HCT116 (cell line): ENCODE data around the gene RMP24.
"Not testable (repeated sequence)": the region's sequence is repeated elsewhere in the genome, so short reads cannot be mapped to it uniquely, and the experiment has no call there.

Source experiments
- ATAC-seq: fragments of 200-7000 bp; cut with Tn5 transposase; 2 replicates; pipeline ENCODE4 v1.9.1; 2020; ENCODE audit warnings: mild to moderate bottlenecking, moderate library complexity
- BruUV-seq: library from RNA; stranded (reverse); fragments of 400-500 nt; replicated peaks from 2 replicates; lab custom pipeline; 2021; lab: Mats Ljungman, UMichigan
- CTCF ChIA-PET: fragments of 300-600 bp; sonication (Branson Sonifier 250); formaldehyde crosslinking; loops from one replicate; lab custom pipeline; 2021; ENCODE audit warnings: antibody characterized with exemption; lab: Charles Lee
- POLR2A ChIA-PET: fragments of 300-600, 350-600 bp; sonication (Branson Sonifier 250); formaldehyde crosslinking; loops from one replicate; lab custom pipeline; 2021; ENCODE audit warnings: antibody characterized with exemption; lab: Charles Lee
- RAD21 ChIA-PET, 2 experiments: fragments of 300-600 bp; sonication (Branson Sonifier 250); formaldehyde crosslinking; loops; one replicate each; lab custom pipeline; 2023; ENCODE audit warnings: low total read pairs in 2 of 2; ENCODE audit not compliant: uncharacterized antibody in 2 of 2, unreplicated experiment in 2 of 2, low non-redundant PET in 1 of 2; lab: Charles Lee
- DNase-seq: peaks from one replicate; pipeline ENCODE4 v3.0.0-alpha.2; 2010; ENCODE audit warnings: low read depth, low spot score
- H2AFZ ChIP-seq: fragments of 200-600 bp; shearing (Covaris generic), sonication (generic); 2 replicates; pipeline ENCODE4 v1.6.1; 2017; ENCODE audit warnings: low read depth, mixed run types, mixed read lengths, antibody characterized with exemption, low read length; ENCODE audit not compliant: poor library complexity, severe bottlenecking
- H3K27ac ChIP-seq: 2 replicates; pipeline ENCODE4 v1.5.1; 2012; ENCODE audit warnings: low read depth, low read length
- H3K27me3 ChIP-seq: fragments of 200-600 bp; sonication (generic); 2 replicates; pipeline ENCODE4 v1.6.1; 2016; ENCODE audit warnings: mixed run types, low read length, mixed read lengths; ENCODE audit not compliant: insufficient read depth
- H3K36me3 ChIP-seq, 2 experiments: fragments of 200-500 bp in 1 of 2; fragments of 200-600 bp in 1 of 2; sonication (Bioruptor generic) in 1 of 2; sonication (generic) in 1 of 2; 2 replicates each; pipeline versions ENCODE4 v1.5.1 to v1.6.1; 2014 to 2016; ENCODE audit warnings: low read length in 2 of 2, inconsistent platforms in 1 of 2, mixed read lengths in 1 of 2, mixed run types in 1 of 2; ENCODE audit not compliant: insufficient read depth in 2 of 2, control insufficient read depth in 1 of 2
- H3K4me1 ChIP-seq, 2 experiments: fragments of 200-600 bp in 1 of 2; sonication (generic) in 1 of 2; 2 replicates each; pipeline versions ENCODE4 v1.5.1 to v1.6.1; 2012 to 2017; ENCODE audit warnings: low read length in 2 of 2, inconsistent platforms in 1 of 2, mild to moderate bottlenecking in 1 of 2, mixed read lengths in 1 of 2, mixed run types in 1 of 2, moderate library complexity in 1 of 2; ENCODE audit not compliant: insufficient read depth in 2 of 2, control insufficient read depth in 1 of 2
- H3K4me2 ChIP-seq: fragments of 200-600 bp; sonication (generic); 2 replicates; pipeline ENCODE4 v1.6.1; 2017; ENCODE audit warnings: mixed run types, low read length, mixed read lengths
- H3K4me3 ChIP-seq, 2 experiments: fragments of 200-600 bp in 1 of 2; sonication (generic) in 1 of 2; replicated peaks in 1 of 2; 2 replicates each; pipeline ENCODE4 v1.5.1; 2011 to 2016; ENCODE audit warnings: low read length in 2 of 2, control low read depth in 1 of 2, low read depth in 1 of 2, mild to moderate bottlenecking in 1 of 2, mixed read lengths in 1 of 2, mixed run types in 1 of 2
- H3K79me2 ChIP-seq: fragments of 200-600 bp; sonication (generic); 2 replicates; pipeline ENCODE4 v1.6.1; 2017; ENCODE audit warnings: mild to moderate bottlenecking, mixed run types, low read length, moderate library complexity, mixed read lengths; ENCODE audit not compliant: insufficient read depth
- H3K9ac ChIP-seq: fragments of 200-600 bp; sonication (generic); 2 replicates; pipeline ENCODE4 v1.6.1; 2016; ENCODE audit warnings: low read length, mixed read lengths
- H3K9me2 ChIP-seq: fragments of 200-600 bp; sonication (generic), shearing (Covaris generic); 2 replicates; pipeline ENCODE4 v1.6.1; 2017; ENCODE audit warnings: mixed run types, mild to moderate bottlenecking, moderate library complexity; ENCODE audit not compliant: insufficient read depth
- H3K9me3 ChIP-seq, 2 experiments: fragments of 200-500 bp in 1 of 2; fragments of 200-600 bp in 1 of 2; sonication (Bioruptor generic) in 1 of 2; sonication (generic) in 1 of 2; 2 replicates each; pipeline ENCODE4 v1.6.1; 2014 to 2017; ENCODE audit warnings: low read length in 2 of 2, mixed read lengths in 2 of 2, inconsistent platforms in 1 of 2, low read depth in 1 of 2, mild to moderate bottlenecking in 1 of 2, mixed run types in 1 of 2, moderate library complexity in 1 of 2; ENCODE audit not compliant: control insufficient read depth in 1 of 2, insufficient read depth in 1 of 2
- H4K20me1 ChIP-seq: fragments of 200-600 bp; sonication (generic), shearing (Covaris generic); 2 replicates; pipeline ENCODE4 v1.6.1; 2017; ENCODE audit warnings: mixed run types, mild to moderate bottlenecking, moderate library complexity; ENCODE audit not compliant: insufficient read depth
- CBX3 ChIP-seq: IDR thresholded peaks from 2 replicates; pipeline ENCODE4 v1.6.1; 2012; ENCODE audit warnings: low read depth
- ELF1 ChIP-seq: IDR thresholded peaks from 2 replicates; pipeline ENCODE4 v1.6.1; 2012; ENCODE audit warnings: low read depth, borderline replicate concordance
- EZH2 ChIP-seq: fragments of 200-600 bp; sonication (generic); IDR thresholded peaks from 2 replicates; pipeline ENCODE4 v1.6.1; 2017; ENCODE audit warnings: antibody characterized with exemption, mixed run types
- EZH2phosphoT487 ChIP-seq: fragments of 200-600 bp; IDR thresholded peaks from 2 replicates; pipeline ENCODE4 v1.6.1; 2018; ENCODE audit warnings: antibody characterized with exemption, borderline replicate concordance
- FOSL1 ChIP-seq: IDR thresholded peaks from 2 replicates; pipeline ENCODE4 v1.6.1; 2012; ENCODE audit warnings: low read depth
- JUND ChIP-seq: IDR thresholded peaks from 2 replicates; pipeline ENCODE4 v1.6.1; 2012
- POLR2A ChIP-seq: IDR thresholded peaks from 2 replicates; pipeline ENCODE4 v1.7.0; 2011; ENCODE audit warnings: borderline replicate concordance; ENCODE audit not compliant: insufficient read depth, insufficient read length; ENCODE audit errors: extremely low read depth
- POLR2AphosphoS5 ChIP-seq: IDR thresholded peaks from 2 replicates; pipeline ENCODE4 v1.6.1; 2011; ENCODE audit warnings: mild to moderate bottlenecking, low read depth, low read length, moderate library complexity
- RAD21 ChIP-seq: IDR thresholded peaks from 2 replicates; pipeline ENCODE4 v1.6.1; 2012; ENCODE audit warnings: low read depth, mild to moderate bottlenecking
- intact Hi-C: fragments of 100-400 bp; cut with micrococcal nuclease; formaldehyde crosslinking; loops from 2 replicates; pipeline ENCODE4 v1.10.0; 2022
- TF ChIP-seq, protein P1 (sequence below): IDR thresholded peaks from 2 replicates; pipeline ENCODE4 v1.6.1; 2011; ENCODE audit warnings: mild to moderate bottlenecking, low read length, moderate library complexity; ENCODE audit not compliant: insufficient replicate concordance; ENCODE audit errors: extremely low read depth
- TF ChIP-seq, protein P2 (sequence below): IDR thresholded peaks from 2 replicates; pipeline ENCODE4 v1.6.1; 2012; ENCODE audit warnings: low read depth
- TF ChIP-seq, protein P3 (sequence below): IDR thresholded peaks from 2 replicates; pipeline ENCODE4 v1.6.1; 2012

RMP24 gene

DNA sequence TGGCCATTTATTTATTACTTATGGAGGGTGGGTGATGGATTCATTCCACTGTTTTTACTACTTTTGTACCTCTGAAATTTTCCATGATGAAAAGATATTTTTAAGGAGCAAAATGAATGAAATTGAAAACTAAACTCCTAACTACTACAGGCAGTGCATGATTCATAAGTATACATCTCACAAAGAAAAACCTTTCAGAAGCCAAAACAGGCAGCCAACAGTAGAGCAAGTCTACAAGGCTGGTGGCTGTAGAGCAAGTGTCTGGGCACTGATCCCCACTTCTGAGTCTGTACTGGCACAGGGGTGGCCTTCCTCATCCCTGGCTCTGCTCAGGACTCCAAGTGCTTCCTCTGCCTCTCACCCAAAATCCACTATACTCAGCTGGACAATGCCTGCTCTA is 8.2 kb upstream of the RMP24 start:
- RAD21 ChIA-PET, result no interaction called here
- Histone ChIP-seq H3K4me3 (no peak overlapping the region), H3K4me2 (no peak overlapping the region)
- DNase-seq, result no peak
- CTCF ChIA-PET, result no interaction called here
- no peak for TF ChIP-seq FOSL1
- TF ChIP-seq CBX3, result no peak
- TF ChIP-seq, protein P1, sequence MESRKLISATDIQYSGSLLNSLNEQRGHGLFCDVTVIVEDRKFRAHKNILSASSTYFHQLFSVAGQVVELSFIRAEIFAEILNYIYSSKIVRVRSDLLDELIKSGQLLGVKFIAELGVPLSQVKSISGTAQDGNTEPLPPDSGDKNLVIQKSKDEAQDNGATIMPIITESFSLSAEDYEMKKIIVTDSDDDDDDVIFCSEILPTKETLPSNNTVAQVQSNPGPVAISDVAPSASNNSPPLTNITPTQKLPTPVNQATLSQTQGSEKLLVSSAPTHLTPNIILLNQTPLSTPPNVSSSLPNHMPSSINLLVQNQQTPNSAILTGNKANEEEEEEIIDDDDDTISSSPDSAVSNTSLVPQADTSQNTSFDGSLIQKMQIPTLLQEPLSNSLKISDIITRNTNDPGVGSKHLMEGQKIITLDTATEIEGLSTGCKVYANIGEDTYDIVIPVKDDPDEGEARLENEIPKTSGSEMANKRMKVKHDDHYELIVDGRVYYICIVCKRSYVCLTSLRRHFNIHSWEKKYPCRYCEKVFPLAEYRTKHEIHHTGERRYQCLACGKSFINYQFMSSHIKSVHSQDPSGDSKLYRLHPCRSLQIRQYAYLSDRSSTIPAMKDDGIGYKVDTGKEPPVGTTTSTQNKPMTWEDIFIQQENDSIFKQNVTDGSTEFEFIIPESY, result no peak
- no peak for TF ChIP-seq JUND
- no peak for TF ChIP-seq RAD21
- no peak for TF ChIP-seq EZH2
- TF ChIP-seq, protein P2, sequence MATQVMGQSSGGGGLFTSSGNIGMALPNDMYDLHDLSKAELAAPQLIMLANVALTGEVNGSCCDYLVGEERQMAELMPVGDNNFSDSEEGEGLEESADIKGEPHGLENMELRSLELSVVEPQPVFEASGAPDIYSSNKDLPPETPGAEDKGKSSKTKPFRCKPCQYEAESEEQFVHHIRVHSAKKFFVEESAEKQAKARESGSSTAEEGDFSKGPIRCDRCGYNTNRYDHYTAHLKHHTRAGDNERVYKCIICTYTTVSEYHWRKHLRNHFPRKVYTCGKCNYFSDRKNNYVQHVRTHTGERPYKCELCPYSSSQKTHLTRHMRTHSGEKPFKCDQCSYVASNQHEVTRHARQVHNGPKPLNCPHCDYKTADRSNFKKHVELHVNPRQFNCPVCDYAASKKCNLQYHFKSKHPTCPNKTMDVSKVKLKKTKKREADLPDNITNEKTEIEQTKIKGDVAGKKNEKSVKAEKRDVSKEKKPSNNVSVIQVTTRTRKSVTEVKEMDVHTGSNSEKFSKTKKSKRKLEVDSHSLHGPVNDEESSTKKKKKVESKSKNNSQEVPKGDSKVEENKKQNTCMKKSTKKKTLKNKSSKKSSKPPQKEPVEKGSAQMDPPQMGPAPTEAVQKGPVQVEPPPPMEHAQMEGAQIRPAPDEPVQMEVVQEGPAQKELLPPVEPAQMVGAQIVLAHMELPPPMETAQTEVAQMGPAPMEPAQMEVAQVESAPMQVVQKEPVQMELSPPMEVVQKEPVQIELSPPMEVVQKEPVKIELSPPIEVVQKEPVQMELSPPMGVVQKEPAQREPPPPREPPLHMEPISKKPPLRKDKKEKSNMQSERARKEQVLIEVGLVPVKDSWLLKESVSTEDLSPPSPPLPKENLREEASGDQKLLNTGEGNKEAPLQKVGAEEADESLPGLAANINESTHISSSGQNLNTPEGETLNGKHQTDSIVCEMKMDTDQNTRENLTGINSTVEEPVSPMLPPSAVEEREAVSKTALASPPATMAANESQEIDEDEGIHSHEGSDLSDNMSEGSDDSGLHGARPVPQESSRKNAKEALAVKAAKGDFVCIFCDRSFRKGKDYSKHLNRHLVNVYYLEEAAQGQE, result no peak
- no peak for TF ChIP-seq POLR2AphosphoS5
- no peak for TF ChIP-seq EZH2phosphoT487
- TF ChIP-seq POLR2A, result no peak
- no peak for TF ChIP-seq ELF1
- TF ChIP-seq, protein P3, sequence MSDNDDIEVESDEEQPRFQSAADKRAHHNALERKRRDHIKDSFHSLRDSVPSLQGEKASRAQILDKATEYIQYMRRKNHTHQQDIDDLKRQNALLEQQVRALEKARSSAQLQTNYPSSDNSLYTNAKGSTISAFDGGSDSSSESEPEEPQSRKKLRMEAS, result no peak
- TF ChIP-seq, all 23 proteins: peak for 0
- Histone ChIP-seq H4K20me1 (no peaks in the 10 kb centered on the region), H3K36me3 (no peaks in the 10 kb centered on the region), H3K4me1 (no peaks in the 10 kb centered on the region), H3K9me2 (no peaks in the 10 kb centered on the region), H3K27me3 (0 out of 2 replicates have a peak, but pooled peaks cover 3% of the 10 kb centered on the region), H3K9me3 (no peaks in the 10 kb centered on the region; a peak in 1 of 4 replicates), H3K9ac (no peak overlapping the region), H3K27ac (no peak overlapping the region), H3K79me2 (no peaks in the 10 kb centered on the region), H2AFZ (no peak overlapping the region)
- BruUV-seq, result no TSS peak
- ATAC-seq, result no peak
- intact Hi-C loops, result no loop called here
- POLR2A ChIA-PET, result no interaction called here

DNA sequence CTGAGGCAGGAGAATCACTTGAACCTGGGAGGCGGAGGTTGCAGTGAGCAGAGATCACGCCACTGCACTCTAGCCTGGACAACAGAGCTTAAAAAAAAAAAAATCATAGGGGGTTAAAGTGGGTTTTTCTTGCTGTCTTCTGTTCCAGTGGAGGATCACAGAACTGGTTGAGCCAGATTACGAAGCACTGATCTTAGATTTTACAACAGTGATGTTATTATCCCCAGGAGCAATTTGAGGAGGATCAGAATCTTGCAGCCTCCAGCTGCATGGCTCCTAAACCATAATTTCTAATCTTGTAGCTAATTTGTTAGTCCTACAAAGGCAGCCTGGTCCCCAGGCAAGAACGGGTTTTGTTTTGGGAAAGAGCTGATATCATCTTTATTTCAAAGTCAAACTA is 4.6 kb upstream of the RMP24 start:
- H3K9me3 ChIP-seq, H3K36me3 ChIP-seq, H3K9ac ChIP-seq, H3K27me3 ChIP-seq, RAD21 ChIA-PET, H4K20me1 ChIP-seq, H3K27ac ChIP-seq, H3K9me2 ChIP-seq, H3K4me3 ChIP-seq, ATAC-seq, H2AFZ ChIP-seq, H3K4me1 ChIP-seq, H3K79me2 ChIP-seq, BruUV-seq, POLR2A ChIA-PET, intact Hi-C loops, DNase-seq, H3K4me2 ChIP-seq, CTCF ChIA-PET: not testable (repeated sequence)
